PC-9 (cell line): ENCODE results near the gene MLH1.

Experiments used
- CTCF ChIP-seq: fragments of 200-600 bp; sonication (generic); conservative IDR thresholded peaks from 2 replicates; pipeline ENCODE4 v1.6.1; 2017; ENCODE audit warnings: mixed run types, antibody characterized with exemption, mild to moderate bottlenecking, moderate library complexity
- EZH2 ChIP-seq: fragments of 200-600 bp; sonication (generic); IDR thresholded peaks from 2 replicates; pipeline ENCODE4 v1.8.0; 2017; ENCODE audit warnings: antibody characterized with exemption, low read depth

GRCh38 chr3:37028329-37028728, 35.0 kb downstream of the MLH1 start:
- TF ChIP-seq EZH2: no peak
- TF ChIP-seq CTCF: no peak
